Activated T-helper 1 cell treated with Interleukin-2 at 50 U/mL for 16 hours (primary cell): ENCODE results near the gene BOK.
"Not testable (repeated sequence)": the region's sequence is repeated elsewhere in the genome, so short reads cannot be mapped to it uniquely, and the experiment has no call there.

Experiments used
- DNase-seq: peaks from one replicate; pipeline ENCODE4 v3.0.0-alpha.2; 2020; ENCODE audit warnings: low read depth

Gene BOK

GRCh38 chr2:241573741-241574140 lies 15.2 kb downstream of the BOK start:
- no peak for DNase-seq

DNA sequence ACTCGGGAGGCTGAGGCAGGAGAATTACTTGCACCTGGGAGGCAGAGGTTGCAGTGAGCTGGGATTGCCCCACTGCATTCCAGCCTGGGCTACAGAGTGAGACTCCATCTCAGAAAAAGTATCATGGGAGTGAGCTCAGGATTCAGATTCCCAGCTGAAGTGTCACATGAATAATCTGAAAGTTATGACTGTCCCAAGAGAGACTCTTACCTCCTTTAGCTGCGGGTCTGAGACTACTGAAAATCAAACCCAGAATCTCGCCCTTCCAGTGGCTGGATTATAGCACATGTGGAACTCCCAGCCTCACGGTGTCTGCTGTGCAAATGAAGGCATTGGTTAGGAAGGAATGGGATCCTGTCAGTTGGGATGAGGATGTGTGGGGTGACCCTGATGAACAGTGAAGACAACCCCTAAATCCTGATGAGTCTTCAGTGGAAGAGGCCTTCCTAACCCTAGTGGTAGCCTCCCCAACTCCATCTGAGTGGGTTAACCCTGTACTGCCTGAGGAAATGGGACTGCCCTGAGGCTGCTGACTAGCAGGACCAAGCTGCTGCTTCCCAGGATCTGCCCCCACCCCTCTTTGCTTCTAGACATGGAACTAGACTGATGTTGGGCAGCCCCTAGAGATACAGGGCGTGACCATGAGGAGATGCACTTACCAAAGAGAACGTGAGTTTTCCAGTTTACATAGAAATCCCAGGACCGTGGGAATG lies 16.5 kb downstream of the BOK start:
- DNase-seq: no peak

DNA sequence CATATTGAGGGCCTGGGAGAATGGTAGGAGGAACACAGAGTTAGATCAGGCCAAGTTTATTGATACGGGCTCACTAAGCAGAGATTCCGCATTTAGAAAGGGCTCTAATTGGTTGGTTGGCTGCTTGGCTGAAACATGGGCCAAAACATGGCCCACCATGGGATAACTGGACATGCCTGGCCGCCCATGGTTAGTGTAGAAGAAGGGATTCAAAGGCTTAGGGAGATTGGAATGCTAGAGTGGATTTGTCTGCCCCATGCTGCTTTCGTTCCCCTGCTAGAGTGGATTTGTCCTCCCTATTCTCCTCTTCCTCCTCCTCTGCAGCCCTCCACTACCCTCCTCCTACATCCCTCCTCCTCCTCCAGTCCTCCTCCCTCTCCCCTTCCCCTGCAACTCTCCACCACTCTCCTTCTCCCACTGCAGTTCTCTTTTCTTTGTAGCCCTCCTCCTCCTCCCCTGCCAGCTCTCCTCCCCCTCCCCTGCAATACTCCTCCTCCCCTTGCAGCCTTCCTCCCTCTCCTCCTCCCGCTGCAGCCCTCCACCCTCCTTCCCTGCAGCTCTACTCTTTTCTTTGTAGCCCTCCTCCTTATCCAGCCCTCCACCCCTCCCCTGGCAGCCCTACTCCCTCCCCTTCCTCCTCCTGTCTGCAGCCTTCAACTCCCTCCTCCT lies 17.2 kb downstream of the BOK start:
- DNase-seq: no peak

GRCh38 chr2:241576293-241576654 lies 17.7 kb downstream of the BOK start:
- no peak for DNase-seq

- DNase-seq: no peak
Measured at GRCh38 chr2:241577413-241578122, 19.0 kb downstream of the BOK start.

DNA sequence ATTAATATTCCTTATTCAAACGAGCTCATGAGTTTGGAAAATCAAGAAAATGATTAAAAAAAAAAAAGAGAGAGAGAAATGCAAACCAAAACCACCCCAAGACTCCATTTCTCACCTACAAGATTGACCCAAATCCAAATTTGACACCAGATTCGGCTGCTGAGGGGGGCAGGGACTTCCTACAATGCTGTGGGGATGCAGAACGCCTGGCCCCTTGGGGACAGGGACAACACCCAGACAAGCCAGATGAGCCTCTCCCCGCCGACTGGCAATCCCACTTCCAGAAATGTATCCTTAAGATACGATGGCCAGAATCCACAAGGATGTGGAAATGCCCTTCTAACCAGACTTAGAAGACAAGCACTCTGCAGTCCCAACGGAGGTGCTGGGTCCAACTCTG lies 20.7 kb downstream of the BOK start:
- no peak for DNase-seq

- no peak for DNase-seq
Measured at GRCh38 chr2:241582328-241582727, 23.8 kb downstream of the BOK start.

GRCh38 chr2:241582806-241583205 lies 24.3 kb downstream of the BOK start:
- DNase-seq: no peak

DNA sequence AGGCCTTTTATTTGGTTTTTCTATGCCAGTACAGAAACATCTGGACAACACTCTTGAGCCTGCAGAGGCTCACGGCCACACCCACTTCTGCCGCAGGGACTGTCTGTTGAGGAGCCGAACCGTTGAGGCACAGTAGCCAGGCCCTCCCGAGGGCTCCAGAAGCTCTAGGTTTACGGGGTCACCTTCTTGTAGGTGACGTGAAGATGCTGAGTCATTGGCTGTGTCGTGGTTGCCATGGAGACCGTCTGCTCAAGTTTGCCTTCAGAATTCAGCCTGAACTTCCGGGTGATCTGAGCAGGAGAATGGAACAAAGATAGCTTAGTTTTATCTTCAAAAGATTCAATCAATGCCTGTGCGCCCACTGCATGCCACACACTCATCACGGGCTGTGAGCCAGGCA lies 25.9 kb downstream of the BOK start:
- no peak for DNase-seq

GRCh38 chr2:241586564-241587264 lies 28.2 kb downstream of the BOK start:
- DNase-seq: no peak

DNA sequence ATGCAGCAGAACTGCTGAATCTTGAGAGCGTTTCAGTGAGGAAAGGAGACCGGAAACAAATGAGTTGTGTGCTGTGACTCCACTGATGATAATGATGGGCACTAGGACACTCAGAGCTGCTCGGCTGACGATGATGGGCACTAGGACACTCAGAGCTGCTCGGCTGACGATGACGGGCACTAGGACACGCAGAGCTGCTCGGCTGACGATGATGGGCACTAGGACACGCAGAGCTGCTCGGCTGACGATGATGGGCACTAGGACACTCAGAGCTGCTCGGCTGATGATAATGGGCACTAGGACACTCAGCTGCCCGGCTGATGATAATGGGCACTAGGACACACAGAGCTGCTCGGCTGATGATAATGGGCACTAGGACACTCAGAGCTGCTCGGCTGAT lies 31.3 kb downstream of the BOK start:
- not testable (repeated sequence) for DNase-seq

- DNase-seq: not testable (repeated sequence)
Measured at GRCh38 chr2:241590496-241591455, 32.2 kb downstream of the BOK start.

- no peak for DNase-seq
Measured at GRCh38 chr2:241592126-241592845, 33.7 kb downstream of the BOK start.

DNA sequence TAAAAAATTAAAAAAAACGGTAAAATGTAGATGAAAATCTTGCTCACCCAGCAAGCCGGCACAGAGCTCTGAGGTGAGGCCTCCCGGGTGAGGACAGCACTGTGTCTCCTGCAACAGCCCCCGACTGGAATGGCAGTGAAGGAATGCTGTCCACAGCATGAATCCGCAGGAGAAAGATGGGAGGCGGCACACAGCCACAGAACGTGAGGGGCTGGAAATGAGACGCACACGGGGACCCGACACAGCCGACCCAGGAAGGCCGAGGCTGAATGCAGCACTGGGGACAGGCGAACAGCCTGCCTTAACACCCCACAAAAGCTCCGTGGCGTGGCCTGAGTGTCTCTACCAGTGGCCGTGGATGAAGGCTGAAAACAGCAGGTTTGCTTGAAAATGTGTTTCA lies 34.7 kb downstream of the BOK start:
- no peak for DNase-seq

- DNase-seq: no peak
Measured at GRCh38 chr2:241595600-241596140, 37.1 kb downstream of the BOK start.

DNA sequence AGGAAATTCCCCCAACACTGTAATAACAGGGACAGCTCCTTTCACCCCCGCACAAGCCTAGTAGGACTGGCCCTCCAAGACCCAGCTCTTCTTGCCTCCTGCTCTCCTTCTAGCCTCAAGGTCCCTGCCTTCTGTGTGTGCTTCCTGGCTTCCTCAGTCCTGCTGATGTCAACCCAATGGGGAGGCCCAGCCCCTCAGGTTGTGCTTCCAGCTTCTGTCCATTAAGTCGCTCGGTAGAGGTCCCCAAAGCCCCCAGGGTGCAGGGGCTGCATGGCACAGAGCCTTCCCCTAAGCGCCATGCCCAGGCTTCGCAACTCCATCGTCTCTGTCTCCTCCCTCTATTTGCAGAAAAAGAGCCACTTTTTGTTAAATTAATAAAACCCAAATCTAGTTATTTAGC lies 39.0 kb downstream of the BOK start:
- DNase-seq: no peak

- DNase-seq: no peak
Measured at GRCh38 chr2:241598061-241598460, 39.5 kb downstream of the BOK start.

DNA sequence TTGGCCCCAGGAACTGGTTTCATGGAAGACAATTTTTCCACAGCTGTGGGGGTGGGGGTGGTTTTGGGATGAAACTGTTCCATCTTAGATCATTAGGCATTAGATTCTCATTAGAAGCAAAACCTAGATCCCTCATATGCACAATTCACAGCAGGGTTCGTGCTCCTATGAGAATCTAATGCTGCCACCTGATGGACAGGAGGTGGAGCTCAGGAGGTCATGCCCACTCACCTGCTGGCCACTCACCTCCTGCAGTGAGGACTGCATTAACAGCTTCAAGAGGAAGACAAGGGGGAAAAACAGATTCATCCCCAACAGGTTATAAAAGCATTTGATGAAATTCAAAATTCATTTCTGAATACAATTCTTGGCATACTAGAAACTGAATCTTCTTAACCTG lies 39.9 kb downstream of the BOK start:
- no peak for DNase-seq

DNA sequence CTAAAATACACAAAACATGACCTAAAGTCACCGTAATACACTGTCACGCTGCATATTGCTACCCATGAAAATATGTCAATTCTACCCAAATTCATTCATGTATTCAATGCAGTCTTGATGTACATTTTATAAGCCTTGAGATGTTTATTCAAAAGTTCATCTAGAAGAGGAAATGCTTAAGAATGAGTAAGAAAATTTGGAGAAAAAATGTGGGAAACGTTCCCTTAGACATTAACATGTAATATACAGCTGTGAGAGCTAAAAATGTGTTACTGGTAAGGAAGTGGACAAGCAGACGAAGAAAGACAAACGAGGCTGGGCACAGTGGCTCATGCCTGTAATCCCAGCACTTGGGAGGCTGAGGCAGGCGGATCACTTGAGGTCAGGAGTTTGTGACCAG lies 41.1 kb downstream of the BOK start:
- no peak for DNase-seq

GRCh38 chr2:241601841-241602240 lies 43.3 kb downstream of the BOK start:
- DNase-seq: no peak

GRCh38 chr2:241602720-241603119 lies 44.2 kb downstream of the BOK start:
- DNase-seq: no peak
